ENCODE results near the gene PARD6B.

The PARD6B gene

GRCh38 chr20:50728486-50728980, 2.8 kb upstream of the PARD6B start:
- in situ Hi-C loops (cut with HindIII; ENCODE audit: low sequenced_read_pairs) = no loop called here
- DNase-seq (ENCODE audit: low read depth) = no peak

GRCh38 chr20:50728981-50729874, 2.2 kb upstream of the PARD6B start:
- H3K4me3 ChIP-seq (ENCODE audit: low read depth, low read length) = no peak overlapping the region
- DNase-seq (ENCODE audit: low read depth) = no peak
- in situ Hi-C loops (cut with HindIII; ENCODE audit: low sequenced_read_pairs) = no loop called here
- no peak for TF ChIP-seq CTCF (IDR thresholded peaks at IDR 0.05; ENCODE audit: low read depth, low read length, missing control alignments)

More at GRCh38 chr20:50728486-50728980, 2.8 kb upstream of the PARD6B start:
- no peak for TF ChIP-seq CTCF (IDR thresholded peaks at IDR 0.05; ENCODE audit: low read depth, low read length, missing control alignments)
- H3K4me3 ChIP-seq (ENCODE audit: low read depth, low read length) = no peak overlapping the region

GRCh38 chr20:50729901-50730764, 1.2 kb upstream of the PARD6B start:
- peak overlapping the region; percentile 61 for H3K4me3 ChIP-seq (ENCODE audit: low read depth, low read length)
- in situ Hi-C loops (cut with HindIII; ENCODE audit: low sequenced_read_pairs) = loop anchor here (5.0 kb wide), 2 partner anchors 33 to 88 kb away; no protein-coding TSS in a partner anchor
- no peak for DNase-seq (ENCODE audit: low read depth)
- TF ChIP-seq CTCF (IDR thresholded peaks at IDR 0.05; ENCODE audit: low read depth, low read length, missing control alignments) = no peak

- H3K4me3 ChIP-seq (ENCODE audit: low read depth, low read length) = peak overlapping the region; percentile 61
- in situ Hi-C loops (cut with HindIII; ENCODE audit: low sequenced_read_pairs) = loop anchor here (5.0 kb wide), 2 partner anchors 33 to 88 kb away; no protein-coding TSS in a partner anchor
- DNase-seq (ENCODE audit: low read depth) = no peak
- no peak for TF ChIP-seq CTCF (IDR thresholded peaks at IDR 0.05; ENCODE audit: low read depth, low read length, missing control alignments)
Measured at GRCh38 chr20:50730765-50731054, 670 bp upstream of the PARD6B start.

GRCh38 chr20:50731930-50732690, 730 bp downstream of the PARD6B start:
- in situ Hi-C loops (cut with HindIII; ENCODE audit: low sequenced_read_pairs) = loop anchor here (5.0 kb wide), 2 partner anchors 35 to 90 kb away; no protein-coding TSS in a partner anchor
- no peak for TF ChIP-seq CTCF (IDR thresholded peaks at IDR 0.05; ENCODE audit: low read depth, low read length, missing control alignments)
- no peak for DNase-seq (ENCODE audit: low read depth)
- H3K4me3 ChIP-seq (ENCODE audit: low read depth, low read length) = peak overlapping the region; percentile 61

Data from astrocyte of the cerebellum (primary cell).